Measurements from ENCODE around the gene RNU6-9.

Gene RNU6-9

DNA sequence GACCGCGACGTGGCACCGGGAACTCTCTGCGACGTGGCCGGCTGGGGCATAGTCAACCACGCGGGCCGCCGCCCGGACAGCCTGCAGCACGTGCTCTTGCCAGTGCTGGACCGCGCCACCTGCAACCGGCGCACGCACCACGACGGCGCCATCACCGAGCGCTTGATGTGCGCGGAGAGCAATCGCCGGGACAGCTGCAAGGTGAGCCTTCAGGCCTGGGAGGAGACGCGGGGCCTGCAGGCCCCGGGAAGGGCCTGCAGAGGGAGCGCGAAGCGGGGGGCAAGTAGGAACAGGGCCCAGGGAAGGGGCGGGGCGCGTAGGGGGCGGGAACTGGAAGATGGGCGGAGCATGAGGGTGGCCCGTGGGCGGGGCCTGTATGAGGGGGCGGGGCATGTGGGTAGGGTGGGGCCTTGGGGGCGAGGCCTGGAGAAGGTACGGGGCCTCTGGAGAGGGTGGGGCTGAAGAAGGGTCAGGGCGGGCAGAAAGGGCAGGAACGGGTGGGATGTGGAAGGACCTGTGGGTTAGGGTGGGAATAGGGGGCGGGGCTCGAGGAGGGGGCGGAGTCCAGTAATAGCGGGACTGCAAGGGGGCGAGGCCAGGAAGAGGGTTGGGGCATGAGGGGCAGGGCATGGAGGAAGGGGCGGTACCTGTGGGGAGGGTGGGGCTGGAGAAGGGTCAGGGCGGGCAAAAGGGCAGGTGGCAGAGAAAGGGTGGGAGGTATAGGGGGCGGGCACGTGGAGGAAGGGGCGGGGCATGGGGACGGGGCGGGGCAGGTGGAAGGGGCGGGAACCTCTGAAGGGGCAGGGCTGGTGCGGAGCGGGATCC is 31.3 kb upstream of the RNU6-9 start:
- ChIA-PET POLR2A (no interaction called here), CTCF (interaction anchor here (1.7 to 4.0 kb wide), 3 partner anchors 12 to 31 kb away, joined by 9 to 23 read pairs (median 12); partner anchors contain the start of genes MED16 and RNU6-9)
- TF ChIP-seq, protein P1, sequence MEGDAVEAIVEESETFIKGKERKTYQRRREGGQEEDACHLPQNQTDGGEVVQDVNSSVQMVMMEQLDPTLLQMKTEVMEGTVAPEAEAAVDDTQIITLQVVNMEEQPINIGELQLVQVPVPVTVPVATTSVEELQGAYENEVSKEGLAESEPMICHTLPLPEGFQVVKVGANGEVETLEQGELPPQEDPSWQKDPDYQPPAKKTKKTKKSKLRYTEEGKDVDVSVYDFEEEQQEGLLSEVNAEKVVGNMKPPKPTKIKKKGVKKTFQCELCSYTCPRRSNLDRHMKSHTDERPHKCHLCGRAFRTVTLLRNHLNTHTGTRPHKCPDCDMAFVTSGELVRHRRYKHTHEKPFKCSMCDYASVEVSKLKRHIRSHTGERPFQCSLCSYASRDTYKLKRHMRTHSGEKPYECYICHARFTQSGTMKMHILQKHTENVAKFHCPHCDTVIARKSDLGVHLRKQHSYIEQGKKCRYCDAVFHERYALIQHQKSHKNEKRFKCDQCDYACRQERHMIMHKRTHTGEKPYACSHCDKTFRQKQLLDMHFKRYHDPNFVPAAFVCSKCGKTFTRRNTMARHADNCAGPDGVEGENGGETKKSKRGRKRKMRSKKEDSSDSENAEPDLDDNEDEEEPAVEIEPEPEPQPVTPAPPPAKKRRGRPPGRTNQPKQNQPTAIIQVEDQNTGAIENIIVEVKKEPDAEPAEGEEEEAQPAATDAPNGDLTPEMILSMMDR (IDR thresholded peaks at IDR 0.05; ENCODE audit: control extremely low read depth, extremely low read depth, low read depth, missing control alignments): no peak
- DNase-seq (ENCODE audit: extremely low spot score): peak; percentile 88

GRCh38 chr19:862581-863314 is 30.5 kb upstream of the RNU6-9 start:
- TF ChIP-seq, protein P1 (IDR thresholded peaks at IDR 0.05; ENCODE audit: control extremely low read depth, extremely low read depth, low read depth, missing control alignments): no peak
- ChIA-PET POLR2A (interaction anchor here (1.2 kb wide), 1 partner anchor 9 kb away, joined by 5 read pairs; no protein-coding TSS in a partner anchor), CTCF (interaction anchor here (0.9 to 4.0 kb wide), 16 partner anchors 11 to 205 kb away, joined by 3 to 28 read pairs (median 9); partner anchors contain the start of genes KISS1R, MED16, RNU6-9 and WDR18)
- peak; percentile 80 for DNase-seq (ENCODE audit: extremely low spot score)

DNA sequence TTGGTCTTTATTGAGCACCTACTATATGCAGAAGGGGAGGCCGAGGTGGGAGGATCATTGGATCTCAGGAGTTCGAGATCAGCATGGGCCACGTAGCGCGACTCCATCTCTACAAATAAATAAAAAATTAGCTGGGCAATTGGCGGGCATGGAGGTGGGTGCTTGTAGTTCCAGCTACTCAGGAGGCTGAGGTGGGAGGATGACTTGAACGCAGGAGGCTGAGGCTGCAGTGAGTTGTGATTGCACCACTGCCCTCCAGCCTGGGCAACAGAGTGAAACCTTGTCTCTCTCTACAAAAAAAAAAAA is 30.0 kb upstream of the RNU6-9 start:
- DNase-seq (ENCODE audit: extremely low spot score): no peak
- ChIA-PET CTCF (interaction anchor here (0.6 to 4.0 kb wide), 32 partner anchors 11 to 204 kb away, joined by 3 to 28 read pairs (median 4); partner anchors contain the start of genes KISS1R, MED16, PRTN3 and RNU6-9), POLR2A (interaction anchor here (1.2 kb wide), 1 partner anchor 9 kb away, joined by 5 read pairs; no protein-coding TSS in a partner anchor)
- TF ChIP-seq, protein P1 (IDR thresholded peaks at IDR 0.05; ENCODE audit: control extremely low read depth, extremely low read depth, low read depth, missing control alignments): no peak

- POLR2A ChIA-PET: no interaction called here
These were observed 26.4 kb upstream of the RNU6-9 start for GRCh38 chr19:866769-867300.

DNA sequence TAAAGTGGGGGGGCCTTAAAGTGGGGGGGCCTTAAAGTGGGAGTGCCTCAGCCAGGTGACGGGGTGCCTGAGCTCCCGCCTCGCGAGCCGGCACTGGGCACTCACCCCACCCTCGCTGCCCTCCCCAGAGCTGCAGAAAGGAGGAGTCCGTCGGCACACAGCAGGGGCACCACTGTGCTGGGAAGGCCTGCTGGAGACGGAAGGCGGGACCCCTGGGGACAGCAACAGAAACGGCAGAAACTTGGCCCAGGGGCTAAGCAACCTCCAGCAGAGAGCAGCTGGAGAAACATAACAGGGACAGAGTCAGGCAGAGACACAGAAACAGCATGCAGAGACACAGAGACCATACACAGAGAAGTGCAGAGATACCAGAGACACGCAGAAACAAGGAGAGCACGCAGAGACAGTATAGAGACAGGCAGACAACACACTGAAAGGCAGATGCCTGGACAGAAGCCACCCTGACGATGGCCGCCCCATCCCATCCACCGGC is 25.9 kb upstream of the RNU6-9 start:
- no peak for DNase-seq (ENCODE audit: extremely low spot score)
- TF ChIP-seq, protein P1 (IDR thresholded peaks at IDR 0.05; ENCODE audit: control extremely low read depth, extremely low read depth, low read depth, missing control alignments): no peak
- CTCF ChIA-PET: no interaction called here
- POLR2A ChIA-PET: no interaction called here

More at GRCh38 chr19:866769-867300, 26.4 kb upstream of the RNU6-9 start:
- TF ChIP-seq, protein P1 (IDR thresholded peaks at IDR 0.05; ENCODE audit: control extremely low read depth, extremely low read depth, low read depth, missing control alignments): no peak
- CTCF ChIA-PET: interaction anchor here (2.0 kb wide), 1 partner anchor 57 kb away, joined by 6 read pairs; no protein-coding TSS in a partner anchor
- DNase-seq (ENCODE audit: extremely low spot score): no peak

GRCh38 chr19:867855-868457 is 25.3 kb upstream of the RNU6-9 start:
- CTCF ChIA-PET: no interaction called here
- POLR2A ChIA-PET: no interaction called here
- DNase-seq (ENCODE audit: extremely low spot score): no peak
- TF ChIP-seq, protein P1 (IDR thresholded peaks at IDR 0.05; ENCODE audit: control extremely low read depth, extremely low read depth, low read depth, missing control alignments): no peak

Measured in GM10248 (cell line).